ENCODE measurements around the gene CAPN2.

GRCh38 chr1:223684488-223684792, 27.9 kb upstream of the CAPN2 start:
- TF ChIP-seq POLR2A (IDR thresholded peaks at IDR 0.05; ENCODE audit: low read length) (no peak), GATA1 (IDR thresholded peaks at IDR 0.05; ENCODE audit: low read depth, low read length) (no peak)
